IMR-90 (cell line): ENCODE data around the gene RNF144B. TPM values are rescaled to one million over a fixed set of nuclear protein-coding genes. Genes with fewer than 3 reads are reported as not detected.

ENCODE experiments used
- ATAC-seq: fragments of 200-7000 bp; cut with Tn5 transposase; 2 replicates; pipeline ENCODE4 v1.9.1; 2020; ENCODE audit warnings: low read depth, mild to moderate bottlenecking, moderate library complexity
- BruUV-seq: library from RNA; stranded (reverse); fragments of 400-500 nt; replicated peaks from 2 replicates; lab custom pipeline; 2021; lab: Mats Ljungman, UMichigan
- CTCF ChIA-PET: fragments of 300-600 bp; formaldehyde crosslinking; extraction: SDS; loops from one replicate; lab custom pipeline; 2021; ENCODE audit warnings: antibody characterized with exemption; lab: Yijun Ruan, JAX
- POLR2A ChIA-PET: fragments of 300-600 bp; sonication (Branson Sonifier 250); formaldehyde crosslinking; loops from one replicate; lab custom pipeline; 2022; ENCODE audit warnings: antibody characterized with exemption; ENCODE audit not compliant: unreplicated experiment; lab: Charles Lee
- DNase-seq: peaks from one replicate; pipeline ENCODE4 v3.0.0; 2013
- H2AFZ ChIP-seq: replicated peaks from 2 replicates; pipeline ENCODE3; 2013; ENCODE audit warnings: low read length, mild to moderate bottlenecking; ENCODE audit not compliant: poor library complexity
- H2AK5ac ChIP-seq: 2 replicates; pipeline ENCODE4 v1.6.1; 2013; ENCODE audit warnings: low read depth, low read length, inconsistent platforms
- H2AK9ac ChIP-seq: replicated peaks from 2 replicates; pipeline ENCODE3; 2013; ENCODE audit warnings: mild to moderate bottlenecking, low read depth, low read length, moderate library complexity; ENCODE audit not compliant: poor library complexity
- H2BK120ac ChIP-seq: 2 replicates; pipeline ENCODE4 v1.6.1; 2013; ENCODE audit warnings: low read depth, low read length, inconsistent platforms
- H2BK15ac ChIP-seq: 3 replicates; pipeline ENCODE4 v1.6.1; 2013; ENCODE audit warnings: low read depth, low read length, inconsistent platforms
- H2BK20ac ChIP-seq: 2 replicates; pipeline ENCODE4 v1.6.1; 2013; ENCODE audit warnings: low read depth, mild to moderate bottlenecking, inconsistent platforms, low read length, moderate library complexity
- H2BK5ac ChIP-seq: 2 replicates; pipeline ENCODE4 v1.6.1; 2013; ENCODE audit warnings: mild to moderate bottlenecking, low read depth, low read length, inconsistent platforms; ENCODE audit not compliant: poor library complexity, severe bottlenecking
- H3K14ac ChIP-seq: replicated peaks from 2 replicates; pipeline ENCODE4 v1.6.1; 2013; ENCODE audit warnings: low read depth, low read length, inconsistent platforms
- H3K18ac ChIP-seq: 2 replicates; pipeline ENCODE4 v1.6.1; 2013; ENCODE audit warnings: low read depth, low read length, control low read depth
- H3K23ac ChIP-seq: 2 replicates; pipeline ENCODE4 v1.6.1; 2013; ENCODE audit warnings: low read depth, low read length, inconsistent platforms
- H3K27ac ChIP-seq: 2 replicates; pipeline ENCODE4 v1.5.1; 2013; ENCODE audit warnings: mild to moderate bottlenecking, control low read depth, low read length; ENCODE audit not compliant: insufficient read depth
- H3K27me3 ChIP-seq: 2 replicates; pipeline ENCODE4 v1.6.1; 2013; ENCODE audit warnings: low read length; ENCODE audit not compliant: control insufficient read depth, insufficient read depth
- H3K36me3 ChIP-seq: 2 replicates; pipeline ENCODE4 v1.6.1; 2013; ENCODE audit warnings: low read length, mixed read lengths; ENCODE audit not compliant: control insufficient read depth, insufficient read depth
- H3K4ac ChIP-seq: 2 replicates; pipeline ENCODE4 v1.6.1; 2013; ENCODE audit warnings: low read depth, low read length, inconsistent platforms
- H3K4me1 ChIP-seq: 2 replicates; pipeline ENCODE4 v1.6.1; 2013; ENCODE audit warnings: low read length, mixed read lengths; ENCODE audit not compliant: control insufficient read depth, insufficient read depth
- H3K4me2 ChIP-seq: 2 replicates; pipeline ENCODE4 v1.6.1; 2013; ENCODE audit warnings: low read depth, mild to moderate bottlenecking, control low read depth, low read length, moderate library complexity
- H3K4me3 ChIP-seq: 2 replicates; pipeline ENCODE4 v1.5.1; 2013; ENCODE audit warnings: low read depth, mild to moderate bottlenecking, control low read depth, low read length, moderate library complexity; ENCODE audit not compliant: insufficient read depth
- H3K56ac ChIP-seq: 2 replicates; pipeline ENCODE4 v1.6.1; 2013; ENCODE audit warnings: low read length, inconsistent platforms; ENCODE audit not compliant: insufficient read depth; ENCODE audit errors: extremely low read depth
- H3K79me1 ChIP-seq, 2 experiments: 2 replicates each; pipeline ENCODE4 v1.6.1; 2013; ENCODE audit warnings: low read length in 2 of 2, inconsistent platforms in 1 of 2, low read depth in 1 of 2
- H3K9ac ChIP-seq: 2 replicates; pipeline ENCODE4 v1.6.1; 2013; ENCODE audit warnings: low read depth, low read length, control low read depth
- H3K9me1 ChIP-seq: 2 replicates; pipeline ENCODE4 v1.6.1; 2013; ENCODE audit warnings: low read length, inconsistent platforms; ENCODE audit not compliant: insufficient read depth
- H3K9me3 ChIP-seq: 2 replicates; pipeline ENCODE4 v1.6.1; 2013; ENCODE audit warnings: low read length; ENCODE audit not compliant: control insufficient read depth, insufficient read depth
- H4K20me1 ChIP-seq: 2 replicates; pipeline ENCODE4 v1.6.1; 2013; ENCODE audit warnings: low read length, inconsistent platforms; ENCODE audit not compliant: insufficient read depth
- H4K5ac ChIP-seq: 2 replicates; pipeline ENCODE4 v1.6.1; 2013; ENCODE audit warnings: mild to moderate bottlenecking, low read depth, low read length, control low read depth
- H4K8ac ChIP-seq, 2 experiments: 2 replicates each; pipeline ENCODE4 v1.6.1; 2013; ENCODE audit warnings: low read depth in 2 of 2, low read length in 2 of 2, control low read depth in 1 of 2, inconsistent platforms in 1 of 2
- H4K91ac ChIP-seq: 2 replicates; pipeline ENCODE4 v1.6.1; 2013; ENCODE audit warnings: low read depth, low read length, inconsistent platforms; ENCODE audit not compliant: insufficient read depth
- BHLHE40 ChIP-seq: fragments of 150-350 bp; IDR thresholded peaks from 2 replicates; pipeline ENCODE4 v1.6.1; 2016; ENCODE audit warnings: mild to moderate bottlenecking, low read depth, low read length
- CEBPB ChIP-seq: IDR thresholded peaks from 2 replicates; pipeline ENCODE4 v1.6.1; 2012; ENCODE audit warnings: low read depth, low read length, improper control_type of control experiment
- CHD1 ChIP-seq: IDR thresholded peaks from 2 replicates; pipeline ENCODE4 v1.6.1; 2012; ENCODE audit warnings: low read depth, low read length, improper control_type of control experiment
- CTCF ChIP-seq: conservative IDR thresholded peaks from 2 replicates; pipeline ENCODE4 v1.5.1; 2012; ENCODE audit warnings: mild to moderate bottlenecking, low read depth, low read length, improper control_type of control experiment
- ELK1 ChIP-seq: fragments of 150-350 bp; IDR thresholded peaks from 2 replicates; pipeline ENCODE4 v1.6.1; 2016; ENCODE audit warnings: low read depth, mild to moderate bottlenecking, low read length, moderate library complexity, borderline replicate concordance
- FOS ChIP-seq: fragments of 150-350 bp; IDR thresholded peaks from 2 replicates; pipeline ENCODE4 v1.6.1; 2016; ENCODE audit warnings: low read depth, low read length
- MAFK ChIP-seq: IDR thresholded peaks from 2 replicates; pipeline ENCODE4 v1.6.1; 2012; ENCODE audit warnings: low read depth, low read length, improper control_type of control experiment
- MAZ ChIP-seq: IDR thresholded peaks from 2 replicates; pipeline ENCODE4 v1.6.1; 2012; ENCODE audit warnings: low read depth, mild to moderate bottlenecking, low read length, improper control_type of control experiment, moderate library complexity, borderline replicate concordance
- MXI1 ChIP-seq: IDR thresholded peaks from 2 replicates; pipeline ENCODE4 v1.6.1; 2012; ENCODE audit warnings: low read depth, mild to moderate bottlenecking, low read length, moderate library complexity, borderline replicate concordance
- NFE2L2 ChIP-seq: fragments of 150-350 bp; IDR thresholded peaks from 2 replicates; pipeline ENCODE4 v1.6.1; 2016; ENCODE audit warnings: low read depth, mild to moderate bottlenecking, low read length
- POLR2A ChIP-seq: IDR thresholded peaks from 2 replicates; pipeline ENCODE4 v1.6.1; 2012; ENCODE audit warnings: mild to moderate bottlenecking, low read depth, low read length
- RAD21 ChIP-seq: IDR thresholded peaks from 2 replicates; pipeline ENCODE4 v1.6.1; 2012; ENCODE audit warnings: low read length, improper control_type of control experiment
- RCOR1 ChIP-seq: IDR thresholded peaks from 2 replicates; pipeline ENCODE4 v1.6.1; 2012; ENCODE audit warnings: mild to moderate bottlenecking, low read length, improper control_type of control experiment; ENCODE audit not compliant: insufficient replicate concordance
- RFX5 ChIP-seq: IDR thresholded peaks from 2 replicates; pipeline ENCODE4 v1.8.0; 2012; ENCODE audit warnings: low read depth, mild to moderate bottlenecking, low read length, moderate library complexity
- SMC3 ChIP-seq: fragments of 150-350 bp; IDR thresholded peaks from 2 replicates; pipeline ENCODE4 v1.6.1; 2016; ENCODE audit warnings: low read depth, mild to moderate bottlenecking, antibody characterized with exemption, low read length, moderate library complexity
- WGBS, 2 experiments: methylation state at CpG; one replicate each; pipeline versions ENCODE4 v1.1.5 to v1.1.7; 2013; ENCODE audit warnings: missing lambda C conversion rate in 2 of 2; ENCODE audit not compliant: insufficient read length in 1 of 2; ENCODE audit errors: extremely low coverage in 2 of 2; 5-methylcytosine and 5-hydroxymethylcytosine counted together
- dilution Hi-C: fragments of 300-500 bp; cut with HindIII; formaldehyde crosslinking; loops from one replicate; pipeline ENCODE4 v1.14.3; 2018; ENCODE audit warnings: low sequenced_read_pairs; ENCODE audit not compliant: unreplicated experiment
- in situ Hi-C: fragments of 300-500 bp; cut with MboI; formaldehyde crosslinking; loops from 3 replicates; pipeline ENCODE4 v1.14.3; 2019; ENCODE audit warnings: low sequenced_read_pairs, inconsistent platforms, mixed read lengths
- intact Hi-C: fragments of 100-400 bp; cut with micrococcal nuclease; formaldehyde crosslinking; loops from 2 replicates; pipeline ENCODE4 v1.10.0; 2022
- polyA plus RNA-seq, 3 experiments: library from polyadenylated mRNA; depleted of rRNA; stranded (reverse); fragments of >200 nt; gene quantifications; 2 replicates each; pipeline ENCODE4 v1.2.3, GENCODE V29; 2012; ENCODE audit warnings: low replicate concordance in 1 of 3
- total RNA-seq: library from RNA; depleted of rRNA; stranded (reverse); fragments of >200 nt; gene quantifications from 2 replicates; pipeline ENCODE4 v1.2.3, GENCODE V29; 2012
- TF ChIP-seq, protein P1 (sequence below): fragments of 150-350 bp; IDR thresholded peaks from 2 replicates; pipeline ENCODE4 v1.6.1; 2017; ENCODE audit warnings: mild to moderate bottlenecking, antibody characterized with exemption, low read length, low read depth

RNF144B gene
- total and polyA plus RNA-seq, 2 of the 4 experiments (the other 2 are of a cell fraction), result 0.44 to 2.7 TPM

DNA sequence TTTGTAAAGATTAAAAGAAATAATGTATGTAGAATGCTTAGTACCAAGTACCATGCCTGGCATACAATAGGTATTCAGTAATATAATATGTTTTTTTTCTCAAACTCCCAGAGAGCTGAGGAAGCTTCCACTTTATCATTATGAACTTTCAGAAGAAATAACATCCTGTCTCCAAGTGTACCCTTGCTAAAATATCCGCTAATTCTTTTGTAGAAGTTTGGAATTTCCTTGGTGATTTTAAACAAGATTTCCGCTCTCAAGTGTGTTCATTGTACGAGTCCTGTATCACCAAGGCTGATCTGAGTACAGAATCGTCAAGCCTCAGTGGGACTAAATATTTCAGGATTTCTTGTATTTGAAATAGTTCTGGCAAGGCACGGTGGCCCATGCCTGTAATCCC, 16.1 kb upstream of the RNF144B start:
- no peak overlapping the region for H3K4me2 ChIP-seq
- H3K4ac ChIP-seq, result no peak overlapping the region
- TF ChIP-seq POLR2A (no peak), CTCF (no peak), RFX5 (no peak), MAFK (no peak), NFE2L2 (no peak), MAZ (no peak), SMC3 (no peak), RAD21 (no peak), MXI1 (no peak), ELK1 (no peak), FOS (no peak), CHD1 (no peak), BHLHE40 (no peak), CEBPB (no peak), RCOR1 (no peak)
- TF ChIP-seq, protein P1, sequence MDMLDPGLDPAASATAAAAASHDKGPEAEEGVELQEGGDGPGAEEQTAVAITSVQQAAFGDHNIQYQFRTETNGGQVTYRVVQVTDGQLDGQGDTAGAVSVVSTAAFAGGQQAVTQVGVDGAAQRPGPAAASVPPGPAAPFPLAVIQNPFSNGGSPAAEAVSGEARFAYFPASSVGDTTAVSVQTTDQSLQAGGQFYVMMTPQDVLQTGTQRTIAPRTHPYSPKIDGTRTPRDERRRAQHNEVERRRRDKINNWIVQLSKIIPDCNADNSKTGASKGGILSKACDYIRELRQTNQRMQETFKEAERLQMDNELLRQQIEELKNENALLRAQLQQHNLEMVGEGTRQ, result no peak
- no peak overlapping the region for H2AFZ ChIP-seq
- dilution Hi-C loops (no loop called here), in situ Hi-C loops (no loop called here), intact Hi-C loops (no loop called here)
- DNase-seq, result no peak
- H3K79me1 ChIP-seq, result no peaks in the 10 kb centered on the region
- no peak overlapping the region for H2BK5ac ChIP-seq
- no peak overlapping the region for H3K23ac ChIP-seq
- H2AK5ac ChIP-seq, result no peak overlapping the region
- H2BK15ac ChIP-seq, result no peak overlapping the region
- POLR2A ChIA-PET, result interaction anchor here (0.5 kb wide), 1 partner anchor 46 kb away, joined by 3 read pairs; no protein-coding TSS in a partner anchor
- H3K4me1 ChIP-seq, result no peaks in the 10 kb centered on the region
- H3K9ac ChIP-seq, result no peak overlapping the region
- CTCF ChIA-PET, result interaction anchor here (0.5 kb wide), 1 partner anchor 68 kb away, joined by 3 read pairs; no protein-coding TSS in a partner anchor
- H3K9me3 ChIP-seq, result no peaks in the 10 kb centered on the region
- H4K5ac ChIP-seq, result no peak overlapping the region
- H3K27ac ChIP-seq, result no peak overlapping the region
- H3K4me3 ChIP-seq, result no peak overlapping the region
- no peak overlapping the region for H2BK120ac ChIP-seq
- no peak overlapping the region for H3K56ac ChIP-seq
- WGBS, 2 experiments, result no CpG with 5 or more reads among the region's 5 CpGs
- no peaks in the 10 kb centered on the region for H4K20me1 ChIP-seq
- no peak overlapping the region for H4K8ac ChIP-seq
- ATAC-seq, result no peak
- H2AK9ac ChIP-seq, result no peak overlapping the region
- H3K27me3 ChIP-seq, result no peaks in the 10 kb centered on the region
- H4K91ac ChIP-seq, result no peak overlapping the region
- H3K14ac ChIP-seq, result no peak overlapping the region
- H2BK20ac ChIP-seq, result no peak overlapping the region
- H3K9me1 ChIP-seq, result no peaks in the 10 kb centered on the region
- H3K36me3 ChIP-seq, result no peaks in the 10 kb centered on the region
- no TSS peak for BruUV-seq
- no peak overlapping the region for H3K18ac ChIP-seq
